GM18520 (cell line): ENCODE measurements around the gene MKNK2.
"Not testable (repeated sequence)": the region's sequence is repeated elsewhere in the genome, so short reads cannot be mapped to it uniquely, and the experiment has no call there.

ENCODE experiments used
- ATAC-seq: cut with Tn5 transposase; IDR thresholded peaks from one replicate; pipeline ENCODE4 v1.9.1; 2021; ENCODE audit not compliant: unreplicated experiment

Gene MKNK2

DNA sequence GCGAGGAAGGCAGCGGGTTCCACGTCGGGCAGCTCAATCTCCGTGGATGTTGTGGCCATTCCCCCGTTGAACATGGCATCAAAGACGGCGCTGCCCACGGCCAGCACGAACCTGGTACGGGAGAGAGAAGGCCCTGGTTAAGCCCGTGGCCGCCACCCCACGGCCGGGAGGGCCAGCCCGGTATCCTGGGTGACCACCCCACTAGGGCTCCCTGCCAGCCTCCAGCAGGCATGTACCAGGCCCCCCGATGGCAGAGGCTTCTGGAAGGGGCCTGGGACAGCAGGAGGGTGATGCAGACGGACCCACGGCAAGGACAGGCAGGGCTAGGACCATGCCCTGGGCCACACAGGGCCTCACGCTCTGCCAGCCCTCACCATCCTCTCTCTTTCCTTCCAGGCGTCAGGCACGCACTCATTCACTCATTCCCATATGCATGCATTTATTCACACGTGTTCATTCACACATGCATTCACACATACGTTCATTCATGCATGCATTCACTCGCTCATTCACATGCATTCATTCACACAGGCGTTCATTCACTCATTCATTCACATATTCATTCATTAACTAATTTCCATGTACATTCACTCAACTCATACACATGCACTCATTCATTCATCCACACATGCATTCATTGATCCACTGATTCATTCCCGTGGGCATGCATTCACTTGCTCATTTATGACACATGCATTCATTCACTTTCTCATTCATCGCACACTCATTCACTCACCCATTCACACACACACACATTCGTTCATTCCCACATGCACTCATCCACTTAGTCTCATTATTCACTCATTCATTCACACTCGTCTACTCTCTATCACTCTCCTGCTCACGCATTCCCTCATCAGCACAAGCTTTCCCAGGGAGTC, 53.5 kb downstream of the MKNK2 start:
- no peak for ATAC-seq

- ATAC-seq: no peak
Measured at GRCh38 chr19:1992759-1993260, 58.2 kb downstream of the MKNK2 start.

DNA sequence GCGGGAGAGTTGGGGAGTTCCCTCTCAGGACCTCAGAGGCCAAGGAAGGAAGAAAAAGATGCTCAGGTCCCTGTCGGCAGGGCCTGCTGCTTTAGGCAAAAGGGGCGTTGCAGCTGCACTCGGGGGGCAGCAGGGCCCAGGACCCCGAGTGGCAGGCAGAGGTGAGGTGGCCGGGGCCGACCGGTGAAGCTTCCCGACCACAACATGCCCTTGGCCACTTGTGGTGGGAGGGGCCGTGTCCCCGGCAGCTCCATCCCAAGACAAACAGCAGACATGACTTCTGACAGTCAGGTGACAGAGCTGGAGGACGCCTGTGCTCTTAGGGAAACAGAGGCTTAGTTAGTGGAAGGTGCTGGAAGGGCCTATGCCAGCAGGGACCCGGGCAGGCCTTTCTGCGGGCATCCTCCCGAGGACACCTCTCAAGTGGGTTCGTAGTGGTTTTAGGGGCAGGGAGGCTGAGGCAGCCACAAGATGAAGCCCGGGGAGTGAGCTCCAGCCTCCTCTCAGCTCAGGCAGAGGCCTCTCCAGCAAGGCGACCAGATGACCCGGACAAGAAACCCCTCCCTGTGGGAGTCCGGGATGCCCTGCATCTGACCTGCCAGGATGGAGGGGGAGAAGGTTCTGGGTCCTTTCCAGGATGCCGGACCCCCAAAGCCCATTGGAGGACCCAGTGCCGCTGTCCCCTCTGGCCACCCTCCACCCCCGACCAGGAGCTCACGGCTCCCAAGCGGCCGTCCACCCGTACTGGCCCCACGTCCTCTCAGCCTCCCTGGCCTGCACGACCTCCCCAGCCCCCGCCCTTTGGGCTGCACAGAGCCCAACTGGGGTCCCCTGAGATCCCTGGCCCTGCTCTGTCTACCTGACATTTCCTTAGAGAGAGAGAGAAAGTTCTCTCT, 59.8 kb downstream of the MKNK2 start:
- ATAC-seq: no peak

GRCh38 chr19:1990230-1991017, 60.6 kb downstream of the MKNK2 start:
- no peak for ATAC-seq

- no peak for ATAC-seq
Measured at GRCh38 chr19:1989513-1990229, 61.4 kb downstream of the MKNK2 start.

DNA sequence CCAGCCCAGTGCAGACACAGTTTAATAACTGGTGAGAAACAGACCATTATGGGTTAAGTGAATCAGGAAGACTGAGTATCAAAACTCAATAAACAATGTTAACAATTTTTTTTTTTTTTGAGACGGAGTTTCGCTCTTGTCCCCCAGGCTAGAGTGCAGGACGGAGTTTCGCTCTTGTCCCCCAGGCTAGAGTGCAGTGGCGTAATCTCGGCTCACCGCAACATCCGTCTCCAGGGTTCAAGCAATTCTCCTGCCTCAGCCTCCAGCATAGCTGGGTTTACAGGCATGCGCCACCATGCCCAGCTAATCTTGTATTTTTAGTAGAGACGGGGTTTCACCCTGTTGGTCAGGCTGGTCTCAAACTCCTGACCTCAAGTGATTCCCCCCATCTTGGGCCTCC, 62.6 kb downstream of the MKNK2 start:
- not testable (repeated sequence) for ATAC-seq
